ENCODE results near the gene SLC22A17. TPM values are rescaled to one million over a fixed set of nuclear protein-coding genes. Genes with fewer than 3 reads are reported as not detected.
A peak's percentile ranks its signal among the peaks of the same experiment; 100 is the strongest.
"Not testable (repeated sequence)": the region's sequence is repeated elsewhere in the genome, so short reads cannot be mapped to it uniquely, and the experiment has no call there.

Gene SLC22A17
- 0.84 and 3.7 TPM in 2 replicates for total RNA-seq

DNA sequence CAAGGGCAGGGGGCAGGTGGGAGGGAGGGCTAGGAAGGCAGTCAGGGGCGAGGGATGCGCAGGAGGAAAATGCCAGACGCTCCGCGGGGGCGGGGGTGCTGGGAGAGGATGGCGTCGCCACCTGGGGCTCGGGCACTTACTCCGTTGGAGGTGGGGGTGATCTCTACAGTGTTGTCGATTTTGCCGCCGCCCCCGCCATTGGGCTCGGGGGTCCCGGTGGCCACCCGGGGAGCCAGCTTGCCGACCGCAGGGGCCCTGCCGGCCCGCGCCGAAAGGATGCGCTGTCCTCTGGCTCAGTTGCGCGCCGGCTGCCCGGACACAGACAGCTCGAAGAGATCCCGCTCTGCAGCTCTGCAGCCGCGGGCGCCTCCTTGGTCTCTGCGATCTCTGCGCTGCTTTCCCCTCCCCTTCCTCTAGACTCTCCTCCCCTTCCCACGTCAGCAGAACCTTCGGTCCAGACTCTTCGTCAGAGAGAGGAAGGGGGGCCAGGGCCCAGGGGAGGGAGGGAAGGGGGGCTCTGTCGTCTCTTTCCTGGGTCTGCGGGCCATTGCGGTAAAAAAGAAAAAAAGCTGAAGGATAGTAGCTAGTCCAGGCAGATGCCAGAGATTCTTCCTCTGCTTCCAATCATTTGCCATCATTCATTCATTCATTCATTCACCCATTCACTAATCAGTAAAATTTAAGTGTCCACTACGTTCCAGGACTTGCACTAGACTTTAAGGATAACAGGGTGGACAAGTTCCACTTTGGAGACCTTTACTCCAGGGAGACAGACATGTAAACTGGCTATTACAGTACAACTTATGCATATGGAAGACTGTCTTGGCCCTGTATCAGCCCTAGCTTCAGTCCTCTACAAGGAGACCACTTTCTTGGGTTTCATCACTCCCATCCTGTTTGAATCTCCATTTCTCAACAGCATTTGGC, at the start of gene SLC22A17:
TSS of gene SLC22A17 (minus strand) at position 382 of the 927 bp plus-strand sequence.
- peak; percentile 54 for DNase-seq

DNA sequence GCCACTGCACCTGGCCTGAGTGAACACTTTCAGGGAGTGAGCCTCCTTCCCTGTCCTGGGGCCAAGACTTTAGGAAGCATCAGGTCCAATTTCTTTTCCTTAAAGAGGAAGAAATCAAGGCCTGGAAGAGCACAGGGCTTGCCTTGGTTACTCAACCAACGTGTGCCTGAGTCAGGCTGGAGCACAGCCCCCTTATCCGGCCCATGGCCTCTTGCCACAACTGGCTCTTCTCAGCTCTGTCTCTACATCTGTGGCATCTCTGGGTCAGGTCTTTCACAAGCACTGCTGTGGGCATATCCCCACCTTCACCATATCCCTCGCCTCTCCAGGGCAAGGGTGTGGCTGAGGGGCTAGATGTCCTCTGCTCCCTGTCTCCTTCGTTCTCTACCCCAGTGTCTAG, 48.6 kb upstream of the SLC22A17 start:
- DNase-seq, result no peak

DNA sequence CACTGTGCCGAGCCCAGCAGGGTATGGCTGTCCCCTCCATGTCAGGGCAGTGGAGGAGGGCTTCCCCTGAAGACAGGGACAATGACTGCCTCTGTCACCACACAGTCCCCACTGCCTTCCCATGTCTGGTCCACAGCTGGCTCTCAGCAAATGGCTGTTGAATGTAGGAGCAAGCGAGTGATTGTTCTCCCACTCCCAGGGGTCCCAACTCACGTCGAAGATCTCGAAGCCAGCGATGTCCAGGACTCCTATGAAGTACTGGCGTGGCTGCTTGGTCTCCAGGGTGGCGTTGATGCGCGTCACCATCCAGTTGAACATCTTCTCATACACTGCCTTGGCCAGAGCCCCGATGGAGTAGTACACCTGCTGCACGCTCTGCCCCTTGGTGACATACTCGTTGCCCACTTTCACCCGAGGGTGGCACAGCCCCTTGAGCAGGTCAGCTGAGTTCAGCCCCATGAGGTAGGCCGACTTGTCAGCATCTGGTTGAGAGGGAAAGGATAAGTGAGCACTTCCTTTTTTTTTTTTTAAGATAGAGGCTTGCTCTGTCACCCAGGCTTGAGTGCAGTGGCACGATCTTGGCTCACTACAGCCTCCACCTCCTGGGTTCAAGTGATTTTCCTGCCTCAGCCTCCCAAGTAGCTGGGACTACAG, 47.9 kb upstream of the SLC22A17 start:
- not testable (repeated sequence) for DNase-seq

DNA sequence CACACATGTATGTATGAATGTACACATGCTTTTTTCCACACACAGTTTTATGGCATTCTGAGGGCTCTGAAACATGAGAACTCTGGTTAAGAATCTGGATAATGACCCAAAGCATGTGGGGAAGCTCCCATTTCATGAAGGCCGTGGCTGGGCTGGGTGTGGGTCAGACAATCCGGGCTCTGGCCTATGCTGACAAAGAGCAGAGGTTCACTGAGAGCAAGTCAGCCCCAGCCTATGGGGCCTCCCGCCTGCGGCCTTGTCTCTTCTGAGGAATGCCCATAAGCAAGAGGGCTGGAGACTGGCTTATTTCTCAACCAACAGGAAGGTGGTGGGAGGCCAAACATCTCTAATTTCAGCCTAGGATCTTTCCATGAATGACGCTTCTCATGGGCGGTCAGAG, 46.9 kb upstream of the SLC22A17 start:
- no peak for DNase-seq

- DNase-seq, result no peak
These were observed 46.4 kb upstream of the SLC22A17 start for GRCh38 chr14:23399136-23399535.

GRCh38 chr14:23398348-23398747, 45.7 kb upstream of the SLC22A17 start:
- no peak for DNase-seq

DNA sequence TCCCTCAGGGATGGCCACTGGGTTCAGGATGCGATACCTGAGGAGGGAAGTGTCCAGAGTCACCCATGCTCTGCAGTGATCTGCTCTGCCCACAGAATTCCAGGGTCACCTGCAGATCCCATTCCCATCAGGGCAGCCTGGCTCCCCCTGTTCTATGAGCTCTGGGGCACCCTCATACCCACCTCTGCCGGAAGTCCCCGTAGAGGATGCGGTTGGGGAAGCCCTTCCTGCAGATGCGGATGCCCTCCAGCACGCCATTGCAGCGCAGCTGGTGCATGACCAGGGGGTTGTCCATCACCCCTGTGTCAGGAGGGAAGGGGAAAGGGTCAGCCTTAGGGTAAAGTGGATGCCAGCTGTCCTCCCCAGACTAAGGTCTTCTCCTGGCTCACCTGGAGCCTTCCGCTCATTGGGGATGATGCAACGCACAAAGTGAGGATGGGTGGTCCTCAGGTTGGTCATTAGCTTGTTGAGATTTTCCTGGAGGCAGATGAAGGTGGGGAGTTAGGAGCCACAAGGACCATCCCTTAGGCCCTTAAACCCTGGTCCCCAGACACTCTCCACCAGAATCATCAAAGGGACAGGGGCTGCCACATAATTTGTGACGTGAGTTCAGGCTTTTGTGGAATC, 44.2 kb upstream of the SLC22A17 start:
- DNase-seq, result no peak

DNA sequence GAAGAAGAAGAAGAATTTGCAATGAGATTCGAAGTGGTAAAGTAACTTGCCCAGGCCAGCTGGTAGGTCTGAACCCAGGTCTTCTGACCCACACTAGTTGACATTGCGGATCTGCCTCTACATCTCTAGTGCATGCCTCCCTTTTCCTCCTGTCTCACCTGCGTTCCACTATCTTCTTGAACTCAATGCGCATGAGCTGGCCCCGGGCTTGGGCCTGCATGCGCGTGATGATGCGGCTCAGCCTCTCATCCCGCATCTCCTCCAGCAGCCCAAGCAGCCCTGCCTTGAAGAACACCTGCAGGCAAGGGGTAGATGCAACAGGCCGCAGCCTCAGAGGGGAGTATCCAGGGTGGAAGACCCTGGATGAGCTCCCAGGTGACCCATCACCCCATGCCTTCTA, 43.4 kb upstream of the SLC22A17 start:
- DNase-seq, result no peak

GRCh38 chr14:23392613-23393012, 39.9 kb upstream of the SLC22A17 start:
- no peak for DNase-seq

GRCh38 chr14:23389871-23390270, 37.2 kb upstream of the SLC22A17 start:
- DNase-seq, result not testable (repeated sequence)

DNA sequence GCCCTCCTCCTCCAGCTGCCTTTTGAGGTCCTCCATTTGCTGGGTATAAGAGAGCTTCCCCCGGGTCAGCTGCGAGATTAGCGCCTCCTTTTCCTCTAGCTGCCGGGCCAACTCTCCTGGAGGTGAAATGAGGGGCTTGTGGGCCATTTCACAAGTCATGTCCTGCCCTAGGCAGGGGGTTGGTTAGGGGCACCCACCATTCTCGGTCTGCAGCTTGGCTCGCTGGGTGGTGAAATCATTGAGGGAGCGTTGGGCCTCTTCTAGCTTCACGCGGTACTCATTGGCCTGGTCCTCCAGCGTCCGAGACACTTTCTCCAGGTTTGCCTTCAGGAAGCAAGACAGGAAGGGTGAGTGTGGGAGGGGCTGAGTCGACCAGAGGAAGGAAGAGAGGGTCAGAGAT, 36.7 kb upstream of the SLC22A17 start:
- no peak for DNase-seq

- DNase-seq, result no peak
These were observed 36.3 kb upstream of the SLC22A17 start for GRCh38 chr14:23388996-23389395.

- no peak for DNase-seq
These were observed 35.5 kb upstream of the SLC22A17 start for GRCh38 chr14:23387916-23388882.

GRCh38 chr14:23386999-23387398, 34.3 kb upstream of the SLC22A17 start:
- DNase-seq, result no peak

DNA sequence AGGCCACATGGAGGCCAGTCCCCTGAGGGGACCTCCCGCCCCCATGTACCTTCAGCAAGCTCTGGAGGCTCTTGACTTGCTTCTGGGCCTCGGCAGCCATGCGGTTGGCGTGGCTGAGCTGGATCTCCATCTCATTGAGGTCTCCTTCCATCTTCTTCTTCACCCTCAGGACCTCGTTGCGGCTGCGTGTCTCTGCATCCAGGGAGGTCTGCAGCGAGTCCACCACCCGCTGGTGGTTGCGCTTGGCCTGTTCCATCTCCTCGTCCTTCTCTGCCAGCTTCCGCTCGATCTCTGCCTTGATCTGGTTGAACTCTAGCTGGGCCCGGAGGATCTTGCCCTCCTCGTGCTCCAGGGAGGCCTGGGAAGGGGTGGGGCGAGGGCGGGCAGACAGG, 33.6 kb upstream of the SLC22A17 start:
- not testable (repeated sequence) for DNase-seq

GRCh38 chr14:23385642-23386265, 33.1 kb upstream of the SLC22A17 start:
- no peak for DNase-seq

- no peak for DNase-seq
These were observed 32.6 kb upstream of the SLC22A17 start for GRCh38 chr14:23385244-23385641.

GRCh38 chr14:23384364-23385080, 31.8 kb upstream of the SLC22A17 start:
- DNase-seq, result no peak

DNA sequence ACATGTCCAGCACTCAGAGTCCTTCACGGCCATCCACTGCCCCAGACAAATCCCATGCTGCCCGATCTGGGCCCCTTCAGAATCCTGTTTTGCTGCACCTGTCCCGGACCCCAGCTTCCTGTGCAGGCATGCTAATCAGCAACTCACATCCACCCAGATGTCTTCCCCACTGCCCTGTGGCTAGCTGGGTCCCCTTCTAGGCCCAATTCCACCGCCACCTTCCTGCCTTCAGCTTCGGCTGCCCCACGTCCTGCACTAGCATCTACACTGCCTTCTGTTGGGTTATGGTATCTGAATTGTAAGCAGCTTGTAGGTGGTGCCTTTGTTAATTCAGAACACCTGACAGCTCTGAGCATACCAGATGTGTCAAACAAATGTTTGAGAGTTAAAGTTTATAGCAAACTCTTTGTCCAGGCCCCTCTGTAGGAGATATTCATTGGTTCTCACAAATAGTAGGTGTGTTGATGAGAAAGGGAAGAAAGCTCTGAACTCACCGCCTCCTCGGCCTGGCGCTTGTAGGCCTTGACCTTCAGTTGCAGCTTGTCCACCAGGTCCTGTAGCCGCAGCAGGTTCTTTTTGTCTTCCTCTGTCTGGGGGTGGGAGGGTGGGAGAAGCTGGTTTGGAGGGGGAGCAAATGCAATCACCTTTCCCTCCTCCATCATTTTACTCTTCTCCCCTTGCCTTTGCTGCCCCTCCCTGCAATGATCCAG, 30.2 kb upstream of the SLC22A17 start:
- no peak for DNase-seq

- DNase-seq, result no peak
These were observed 29.6 kb upstream of the SLC22A17 start for GRCh38 chr14:23382276-23382675.

Measured in dermis blood vessel endothelial cell (primary cell).